Smooth muscle cell (in vitro differentiated cells): ENCODE measurements around the gene MYB. TPM values are rescaled to one million over a fixed set of nuclear protein-coding genes. Genes with fewer than 3 reads are reported as not detected.

Source experiments
- DNase-seq: peaks from one replicate; lab custom pipeline; 2025; ENCODE audit not compliant: unreplicated experiment; lab: John Stamatoyannopoulos, UW
- H2AFZ ChIP-seq: fragments of 200-600 bp; sonication (generic); 2 replicates; pipeline ENCODE4 v1.6.0; 2016; ENCODE audit warnings: antibody characterized with exemption, low read depth, mild to moderate bottlenecking
- H3F3A ChIP-seq: fragments of 200-600 bp; sonication (generic); 2 replicates; pipeline ENCODE4 v1.6.0; 2017; ENCODE audit warnings: antibody characterized with exemption, low read depth
- H3K27ac ChIP-seq: fragments of 200-600 bp; sonication (generic); 2 replicates; pipeline ENCODE4 v1.5.1; 2016; ENCODE audit warnings: low read depth, mild to moderate bottlenecking
- H3K27me3 ChIP-seq: fragments of 200-600 bp; sonication (generic); 2 replicates; pipeline ENCODE4 v1.6.1; 2016; ENCODE audit warnings: low read depth, mild to moderate bottlenecking
- H3K36me3 ChIP-seq: fragments of 200-600 bp; sonication (generic); 2 replicates; pipeline ENCODE4 v1.5.1; 2016; ENCODE audit warnings: low read depth
- H3K4me1 ChIP-seq: fragments of 200-600 bp; sonication (generic); 2 replicates; pipeline ENCODE4 v1.5.1; 2016; ENCODE audit warnings: low read depth
- H3K4me2 ChIP-seq: fragments of 200-600 bp; sonication (generic); 2 replicates; pipeline ENCODE4 v1.6.0; 2016; ENCODE audit warnings: mild to moderate bottlenecking
- H3K4me3 ChIP-seq: fragments of 200-600 bp; sonication (generic); 2 replicates; pipeline ENCODE4 v1.5.1; 2016; ENCODE audit warnings: mild to moderate bottlenecking
- H3K79me2 ChIP-seq: fragments of 200-600 bp; sonication (generic); 2 replicates; pipeline ENCODE4 v1.6.0; 2016; ENCODE audit warnings: low read depth, mild to moderate bottlenecking
- H3K9ac ChIP-seq: fragments of 200-600 bp; sonication (generic); 2 replicates; pipeline ENCODE4 v1.6.0; 2016; ENCODE audit warnings: low read depth
- H3K9me3 ChIP-seq: fragments of 200-600 bp; sonication (generic); replicated peaks from 2 replicates; pipeline ENCODE4 v1.5.1; 2016; ENCODE audit warnings: low read depth
- H4K20me1 ChIP-seq: fragments of 200-600 bp; sonication (generic); 2 replicates; pipeline ENCODE4 v1.6.0; 2016; ENCODE audit warnings: low read depth
- CTCF ChIP-seq: fragments of 200-600 bp; sonication (generic); IDR thresholded peaks from 2 replicates; pipeline ENCODE4 v1.5.1; 2017; ENCODE audit warnings: borderline replicate concordance, mild to moderate bottlenecking, antibody characterized with exemption; ENCODE audit not compliant: insufficient read depth, poor library complexity, severe bottlenecking
- WGBS: methylation state at CpG from one replicate; pipeline ENCODE4 v1.1.7; 2016; ENCODE audit warnings: low lambda C conversion rate; 5-methylcytosine and 5-hydroxymethylcytosine counted together
- polyA plus RNA-seq: library from polyadenylated mRNA; unstranded; fragments of >200 nt; fragmentation: Nextera tagmentation; extraction: Ambion mirVana; gene quantifications from 2 replicates; pipeline ENCODE4 v1.2.1, GENCODE V29; 2016
- total RNA-seq: library from RNA; depleted of rRNA; stranded (reverse); fragments of >200 nt; gene quantifications from 2 replicates; pipeline ENCODE4 v1.2.3, GENCODE V29; 2014

MYB gene
- total and polyA plus RNA-seq, 2 experiments from 2014 or later = 0.25 to 1.2 TPM

DNA sequence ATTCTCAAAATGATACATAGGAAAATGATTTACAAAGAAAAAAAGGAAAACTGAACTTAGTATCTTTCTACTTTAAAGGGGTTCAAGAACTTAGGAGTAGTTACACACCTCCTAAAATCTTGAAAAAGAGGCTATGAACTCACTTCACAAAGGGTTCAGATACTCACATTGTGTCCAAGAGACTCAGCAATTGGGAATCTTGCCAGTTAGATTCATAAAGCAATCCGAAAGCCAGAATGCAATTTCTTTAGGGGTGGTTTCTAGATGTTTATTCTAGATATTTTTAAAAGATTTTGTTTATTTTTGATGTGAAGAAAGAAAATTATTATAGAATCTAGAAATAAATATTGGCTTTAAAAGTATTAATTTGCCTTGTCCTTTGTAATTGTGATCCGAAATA is 1.7 kb upstream of the MYB start:
- Histone ChIP-seq H3K9me3 (no peaks in the 10 kb centered on the region), H3K36me3 (no peaks in the 10 kb centered on the region), H3K4me3 (no peak overlapping the region), H4K20me1 (no peaks in the 10 kb centered on the region), H3K4me1 (peaks cover 5% of the 10 kb centered on the region), H3K27ac (no peak overlapping the region), H2AFZ (no peak overlapping the region), H3K79me2 (no peaks in the 10 kb centered on the region), H3K4me2 (no peak overlapping the region), H3K27me3 (peaks cover 64% of the 10 kb centered on the region), H3F3A (no peaks in the 10 kb centered on the region), H3K9ac (no peak overlapping the region)
- TF ChIP-seq CTCF = no peak
- DNase-seq = no peak
- 92% methylated on average over 2 of the region's 2 CpGs for WGBS

DNA sequence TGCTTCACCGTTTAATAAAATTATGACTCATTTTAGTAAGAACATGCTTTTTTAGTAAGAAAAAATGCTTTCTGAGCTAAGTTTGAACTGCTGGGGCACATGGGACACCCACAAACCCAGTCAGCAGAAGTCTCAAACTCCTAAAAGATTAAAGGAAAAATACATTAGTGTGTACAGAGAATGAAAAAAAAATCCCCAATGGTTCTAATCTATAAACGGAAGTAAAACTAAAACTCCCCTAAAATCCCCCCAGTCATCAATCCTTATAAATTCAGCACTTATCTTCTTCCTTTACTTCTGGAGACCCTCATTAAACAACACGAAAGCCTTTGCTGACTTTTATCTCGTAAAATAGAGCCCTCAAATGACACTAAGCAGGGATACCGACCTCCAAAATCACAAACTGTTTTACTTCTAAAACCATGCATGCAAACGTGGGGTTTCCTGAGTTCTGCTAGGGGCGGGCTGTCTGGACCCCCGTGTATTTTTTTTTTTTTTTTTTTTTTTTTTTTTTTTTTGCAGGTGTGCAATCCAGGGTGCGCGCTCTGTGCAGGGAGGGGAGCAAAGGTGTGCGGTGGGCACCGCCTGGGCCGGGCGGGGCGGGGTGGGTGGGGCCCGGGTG is 1.1 kb upstream of the MYB start:
- peak overlapping the region; percentile 66 for H3K4me3 ChIP-seq
- H3K27ac ChIP-seq = no peak overlapping the region
- no peaks in the 10 kb centered on the region for H3K79me2 ChIP-seq
- H3K36me3 ChIP-seq = no peaks in the 10 kb centered on the region
- TF ChIP-seq CTCF = no peak
- H3K9ac ChIP-seq = no peak overlapping the region
- H3K4me1 ChIP-seq = peaks cover 5% of the 10 kb centered on the region
- H2AFZ ChIP-seq = peak overlapping the region; percentile 64
- H4K20me1 ChIP-seq = no peaks in the 10 kb centered on the region
- WGBS = 9% methylated on average over 16 of the region's 16 CpGs
- no peaks in the 10 kb centered on the region for H3F3A ChIP-seq
- no peak for DNase-seq
- no peaks in the 10 kb centered on the region for H3K9me3 ChIP-seq
- H3K27me3 ChIP-seq = peaks cover 71% of the 10 kb centered on the region
- peak overlapping the region; percentile 97 for H3K4me2 ChIP-seq

DNA sequence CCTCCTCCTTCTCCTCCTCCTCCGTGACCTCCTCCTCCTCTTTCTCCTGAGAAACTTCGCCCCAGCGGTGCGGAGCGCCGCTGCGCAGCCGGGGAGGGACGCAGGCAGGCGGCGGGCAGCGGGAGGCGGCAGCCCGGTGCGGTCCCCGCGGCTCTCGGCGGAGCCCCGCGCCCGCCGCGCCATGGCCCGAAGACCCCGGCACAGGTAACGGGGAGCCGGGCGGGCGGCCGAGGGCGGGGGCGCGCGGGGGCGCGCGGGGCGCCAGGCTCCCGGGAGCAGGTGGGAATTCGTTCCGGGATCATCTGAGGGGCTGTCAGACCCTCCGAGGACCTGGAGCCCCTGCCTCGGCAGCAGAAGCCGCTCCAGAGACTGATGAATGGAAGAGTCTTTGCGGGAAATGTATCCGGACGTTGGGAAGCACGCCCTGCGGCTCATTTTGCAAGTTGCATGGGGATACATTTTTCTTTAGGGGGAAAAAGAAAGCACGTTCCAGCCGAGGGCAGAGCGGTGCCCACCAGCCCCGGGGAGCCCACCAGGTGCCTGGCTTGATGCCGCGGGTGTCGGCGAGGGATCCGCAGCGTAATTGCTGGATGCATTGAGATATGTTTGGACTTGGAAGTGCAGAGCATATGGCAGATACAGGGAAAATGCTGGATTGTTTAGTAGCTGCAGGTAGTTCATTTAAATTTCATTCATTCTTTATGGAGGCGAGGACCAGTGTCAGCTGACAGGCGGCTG is 394 bp downstream of the MYB start:
- Histone ChIP-seq H3K4me2 (peak overlapping the region; percentile 97), H3K4me3 (peak overlapping the region; percentile 66), H4K20me1 (no peaks in the 10 kb centered on the region), H3K9me3 (no peaks in the 10 kb centered on the region), H3K9ac (no peak overlapping the region), H3K79me2 (no peaks in the 10 kb centered on the region), H3K36me3 (no peaks in the 10 kb centered on the region), H3F3A (no peaks in the 10 kb centered on the region), H3K4me1 (peaks cover 5% of the 10 kb centered on the region), H3K27me3 (peaks cover 86% of the 10 kb centered on the region), H2AFZ (peak overlapping the region; percentile 51), H3K27ac (no peak overlapping the region)
- TF ChIP-seq CTCF = no peak
- WGBS = 2% methylated on average over 23 of the region's 62 CpGs
- no peak for DNase-seq
